ENCODE results near the gene KCNK16. TPM values are rescaled to one million over a fixed set of nuclear protein-coding genes. Genes with fewer than 3 reads are reported as not detected.

Gene KCNK16
- total and polyA plus RNA-seq, 2 of the 8 experiments (the other 6 are each of a cell fraction or from before 2014, with no cell fraction given), result not detected

DNA sequence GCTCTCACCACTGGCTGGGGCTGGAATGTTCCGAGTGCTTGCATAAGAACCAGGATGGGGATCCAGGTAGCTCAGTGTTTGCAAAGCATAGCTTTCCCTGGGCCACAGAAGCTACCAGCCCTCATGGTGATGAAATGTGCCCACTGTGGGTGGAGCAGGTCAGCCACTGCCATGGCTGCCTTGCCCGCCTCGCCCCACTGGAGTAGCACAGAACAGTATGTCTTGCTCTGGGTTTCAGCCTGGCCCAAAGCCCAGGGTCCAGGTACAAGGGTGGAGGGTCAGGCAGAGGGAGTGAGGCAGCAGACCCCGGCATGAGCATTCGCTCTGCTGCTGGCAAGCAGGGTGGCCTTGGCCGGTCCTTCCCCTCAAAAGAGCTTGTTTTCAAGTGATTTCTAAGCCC, 43.0 kb downstream of the KCNK16 start (continued):
- TF ChIP-seq, protein P1, sequence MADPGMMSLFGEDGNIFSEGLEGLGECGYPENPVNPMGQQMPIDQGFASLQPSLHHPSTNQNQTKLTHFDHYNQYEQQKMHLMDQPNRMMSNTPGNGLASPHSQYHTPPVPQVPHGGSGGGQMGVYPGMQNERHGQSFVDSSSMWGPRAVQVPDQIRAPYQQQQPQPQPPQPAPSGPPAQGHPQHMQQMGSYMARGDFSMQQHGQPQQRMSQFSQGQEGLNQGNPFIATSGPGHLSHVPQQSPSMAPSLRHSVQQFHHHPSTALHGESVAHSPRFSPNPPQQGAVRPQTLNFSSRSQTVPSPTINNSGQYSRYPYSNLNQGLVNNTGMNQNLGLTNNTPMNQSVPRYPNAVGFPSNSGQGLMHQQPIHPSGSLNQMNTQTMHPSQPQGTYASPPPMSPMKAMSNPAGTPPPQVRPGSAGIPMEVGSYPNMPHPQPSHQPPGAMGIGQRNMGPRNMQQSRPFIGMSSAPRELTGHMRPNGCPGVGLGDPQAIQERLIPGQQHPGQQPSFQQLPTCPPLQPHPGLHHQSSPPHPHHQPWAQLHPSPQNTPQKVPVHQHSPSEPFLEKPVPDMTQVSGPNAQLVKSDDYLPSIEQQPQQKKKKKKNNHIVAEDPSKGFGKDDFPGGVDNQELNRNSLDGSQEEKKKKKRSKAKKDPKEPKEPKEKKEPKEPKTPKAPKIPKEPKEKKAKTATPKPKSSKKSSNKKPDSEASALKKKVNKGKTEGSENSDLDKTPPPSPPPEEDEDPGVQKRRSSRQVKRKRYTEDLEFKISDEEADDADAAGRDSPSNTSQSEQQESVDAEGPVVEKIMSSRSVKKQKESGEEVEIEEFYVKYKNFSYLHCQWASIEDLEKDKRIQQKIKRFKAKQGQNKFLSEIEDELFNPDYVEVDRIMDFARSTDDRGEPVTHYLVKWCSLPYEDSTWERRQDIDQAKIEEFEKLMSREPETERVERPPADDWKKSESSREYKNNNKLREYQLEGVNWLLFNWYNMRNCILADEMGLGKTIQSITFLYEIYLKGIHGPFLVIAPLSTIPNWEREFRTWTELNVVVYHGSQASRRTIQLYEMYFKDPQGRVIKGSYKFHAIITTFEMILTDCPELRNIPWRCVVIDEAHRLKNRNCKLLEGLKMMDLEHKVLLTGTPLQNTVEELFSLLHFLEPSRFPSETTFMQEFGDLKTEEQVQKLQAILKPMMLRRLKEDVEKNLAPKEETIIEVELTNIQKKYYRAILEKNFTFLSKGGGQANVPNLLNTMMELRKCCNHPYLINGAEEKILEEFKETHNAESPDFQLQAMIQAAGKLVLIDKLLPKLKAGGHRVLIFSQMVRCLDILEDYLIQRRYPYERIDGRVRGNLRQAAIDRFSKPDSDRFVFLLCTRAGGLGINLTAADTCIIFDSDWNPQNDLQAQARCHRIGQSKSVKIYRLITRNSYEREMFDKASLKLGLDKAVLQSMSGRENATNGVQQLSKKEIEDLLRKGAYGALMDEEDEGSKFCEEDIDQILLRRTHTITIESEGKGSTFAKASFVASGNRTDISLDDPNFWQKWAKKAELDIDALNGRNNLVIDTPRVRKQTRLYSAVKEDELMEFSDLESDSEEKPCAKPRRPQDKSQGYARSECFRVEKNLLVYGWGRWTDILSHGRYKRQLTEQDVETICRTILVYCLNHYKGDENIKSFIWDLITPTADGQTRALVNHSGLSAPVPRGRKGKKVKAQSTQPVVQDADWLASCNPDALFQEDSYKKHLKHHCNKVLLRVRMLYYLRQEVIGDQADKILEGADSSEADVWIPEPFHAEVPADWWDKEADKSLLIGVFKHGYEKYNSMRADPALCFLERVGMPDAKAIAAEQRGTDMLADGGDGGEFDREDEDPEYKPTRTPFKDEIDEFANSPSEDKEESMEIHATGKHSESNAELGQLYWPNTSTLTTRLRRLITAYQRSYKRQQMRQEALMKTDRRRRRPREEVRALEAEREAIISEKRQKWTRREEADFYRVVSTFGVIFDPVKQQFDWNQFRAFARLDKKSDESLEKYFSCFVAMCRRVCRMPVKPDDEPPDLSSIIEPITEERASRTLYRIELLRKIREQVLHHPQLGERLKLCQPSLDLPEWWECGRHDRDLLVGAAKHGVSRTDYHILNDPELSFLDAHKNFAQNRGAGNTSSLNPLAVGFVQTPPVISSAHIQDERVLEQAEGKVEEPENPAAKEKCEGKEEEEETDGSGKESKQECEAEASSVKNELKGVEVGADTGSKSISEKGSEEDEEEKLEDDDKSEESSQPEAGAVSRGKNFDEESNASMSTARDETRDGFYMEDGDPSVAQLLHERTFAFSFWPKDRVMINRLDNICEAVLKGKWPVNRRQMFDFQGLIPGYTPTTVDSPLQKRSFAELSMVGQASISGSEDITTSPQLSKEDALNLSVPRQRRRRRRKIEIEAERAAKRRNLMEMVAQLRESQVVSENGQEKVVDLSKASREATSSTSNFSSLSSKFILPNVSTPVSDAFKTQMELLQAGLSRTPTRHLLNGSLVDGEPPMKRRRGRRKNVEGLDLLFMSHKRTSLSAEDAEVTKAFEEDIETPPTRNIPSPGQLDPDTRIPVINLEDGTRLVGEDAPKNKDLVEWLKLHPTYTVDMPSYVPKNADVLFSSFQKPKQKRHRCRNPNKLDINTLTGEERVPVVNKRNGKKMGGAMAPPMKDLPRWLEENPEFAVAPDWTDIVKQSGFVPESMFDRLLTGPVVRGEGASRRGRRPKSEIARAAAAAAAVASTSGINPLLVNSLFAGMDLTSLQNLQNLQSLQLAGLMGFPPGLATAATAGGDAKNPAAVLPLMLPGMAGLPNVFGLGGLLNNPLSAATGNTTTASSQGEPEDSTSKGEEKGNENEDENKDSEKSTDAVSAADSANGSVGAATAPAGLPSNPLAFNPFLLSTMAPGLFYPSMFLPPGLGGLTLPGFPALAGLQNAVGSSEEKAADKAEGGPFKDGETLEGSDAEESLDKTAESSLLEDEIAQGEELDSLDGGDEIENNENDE (IDR thresholded peaks at IDR 0.05; ENCODE audit: insufficient replicate concordance, low read length), result no peak
- no peak for TF ChIP-seq RAD21 (IDR thresholded peaks at IDR 0.05 in 1 of 2, conservative IDR thresholded peaks at IDR 0.05 in 1 of 2; ENCODE audit: low read depth in 2 of 2, low read length in 2 of 2)
